Fibroblast of villous mesenchyme (primary cell): ENCODE measurements around the gene POGZ. TPM values are rescaled to one million over a fixed set of nuclear protein-coding genes. Genes with fewer than 3 reads are reported as not detected.
A peak's percentile ranks its signal among the peaks of the same experiment; 100 is the strongest.

Source experiments
- DNase-seq: peaks from one replicate; pipeline ENCODE4 v3.0.0-alpha.2; 2010; ENCODE audit warnings: low read depth
- H3K4me3 ChIP-seq: 2 replicates; pipeline ENCODE4 v1.5.1; 2011; ENCODE audit warnings: low read depth, mild to moderate bottlenecking, low read length
- CTCF ChIP-seq: IDR thresholded peaks from 2 replicates; pipeline ENCODE4 v1.5.1; 2012; ENCODE audit warnings: low read depth, mild to moderate bottlenecking, low read length; ENCODE audit not compliant: insufficient read depth
- total RNA-seq: library from RNA; depleted of rRNA; stranded (reverse); fragments of >200 nt; gene quantifications from 2 replicates; pipeline ENCODE4 v1.2.3, GENCODE V29; 2012

POGZ gene
- total RNA-seq, 1 donor = 31.1 TPM

GRCh38 chr1:151501474-151501873 is 42.2 kb upstream of the POGZ start:
- H3K4me3 ChIP-seq = no peak overlapping the region
- TF ChIP-seq CTCF = peak; percentile 24
- no peak for DNase-seq

GRCh38 chr1:151499930-151500329 is 40.6 kb upstream of the POGZ start:
- DNase-seq = no peak
- H3K4me3 ChIP-seq = no peak overlapping the region
- no peak for TF ChIP-seq CTCF

GRCh38 chr1:151499365-151499764 is 40.1 kb upstream of the POGZ start:
- H3K4me3 ChIP-seq = no peak overlapping the region
- no peak for TF ChIP-seq CTCF
- DNase-seq = no peak

- no peak for DNase-seq
- no peak for TF ChIP-seq CTCF
- no peak overlapping the region for H3K4me3 ChIP-seq
These were observed 36.0 kb upstream of the POGZ start for GRCh38 chr1:151495316-151495715.

GRCh38 chr1:151494741-151495281 is 35.5 kb upstream of the POGZ start:
- peak; percentile 62 for DNase-seq
- no peak for TF ChIP-seq CTCF
- no peak overlapping the region for H3K4me3 ChIP-seq

- no peak overlapping the region for H3K4me3 ChIP-seq
- TF ChIP-seq CTCF = no peak
- no peak for DNase-seq
These were observed 33.7 kb upstream of the POGZ start for GRCh38 chr1:151493042-151493441.

GRCh38 chr1:151492120-151492519 is 32.8 kb upstream of the POGZ start:
- DNase-seq = no peak
- H3K4me3 ChIP-seq = no peak overlapping the region
- TF ChIP-seq CTCF = no peak
